Esophagus muscularis mucosa (tissue), 4 donors: Measurements from ENCODE around the gene FBXL19. TPM values are rescaled to one million over a fixed set of nuclear protein-coding genes. Genes with fewer than 3 reads are reported as not detected.

Source experiments
- DNase-seq: peaks from one replicate; pipeline ENCODE4 v3.0.0-alpha.2; 2017; ENCODE audit errors: extremely low spot score
- H3K27ac ChIP-seq, 4 donors: fragments of 200-600 bp; sonication (generic); replicated peaks in 1 of 4; 1 replicate in 3 of 4; 2 replicates in 1 of 4; pipeline ENCODE4 v1.5.1; 2016 to 2019; ENCODE audit warnings: mild to moderate bottlenecking in 1 of 4
- H3K27me3 ChIP-seq, 4 donors: fragments of 200-600 bp; sonication (generic); one replicate each; pipeline versions ENCODE4 v1.5.1 to v1.6.0; 2016 to 2019
- H3K36me3 ChIP-seq, 4 donors: fragments of 200-600 bp; sonication (generic); one replicate each; pipeline ENCODE4 v1.5.1; 2016 to 2019
- H3K4me1 ChIP-seq, 4 donors: fragments of 200-600 bp; sonication (generic); one replicate each; pipeline ENCODE4 v1.5.1; 2016 to 2019
- H3K4me3 ChIP-seq, 4 donors: fragments of 200-600 bp; sonication (generic); 1 replicate in 2 of 4; 2 replicates in 2 of 4; pipeline ENCODE4 v1.5.1; 2016 to 2019; ENCODE audit warnings: mild to moderate bottlenecking in 4 of 4, moderate library complexity in 1 of 4
- H3K9me3 ChIP-seq, 4 donors: fragments of 200-600 bp; sonication (generic); 1 replicate in 3 of 4; 2 replicates in 1 of 4; pipeline ENCODE4 v1.5.1; 2016 to 2019
- CTCF ChIP-seq, 3 experiments: fragments of 200-600 bp in 2 of 3; fragments of 450-650 bp in 1 of 3; sonication (generic) in 2 of 3; IDR thresholded peaks; one replicate each; pipeline ENCODE4 v1.5.1; 2017 to 2019; ENCODE audit warnings: antibody characterized with exemption in 3 of 3, mild to moderate bottlenecking in 2 of 3, moderate library complexity in 1 of 3
- EP300 ChIP-seq: sonication (generic); formaldehyde crosslinking; IDR thresholded peaks from one replicate; pipeline ENCODE4 v1.6.1; 2017; ENCODE audit warnings: antibody characterized with exemption
- POLR2A ChIP-seq: fragments of 450-650 bp; IDR thresholded peaks from one replicate; pipeline ENCODE4 v1.6.1; 2017; ENCODE audit warnings: antibody characterized with exemption, moderate library complexity, mild to moderate bottlenecking, low read depth
- POLR2AphosphoS5 ChIP-seq, 2 donors: sonication (generic); formaldehyde crosslinking; IDR thresholded peaks; one replicate each; pipeline ENCODE4 v1.6.1; 2017; ENCODE audit warnings: antibody characterized with exemption in 2 of 2
- WGBS: methylation state at CpG from one replicate; pipeline ENCODE4 v1.1.5; 2018; 5-methylcytosine and 5-hydroxymethylcytosine counted together
- intact Hi-C: fragments of 100-400 bp; cut with DNase I; formaldehyde crosslinking; loops from one replicate; pipeline ENCODE4 v1.15.1; 2023
- total RNA-seq, 4 donors: library from RNA; depleted of rRNA; stranded (reverse); fragments of >200 nt; gene quantifications; one replicate each; pipeline versions ENCODE4 v1.1.0 to v1.2.1, GENCODE V29; 2016

Gene FBXL19
- total RNA-seq, 4 donors from 2014 or later: 12.1 to 28.1 (median 17.7) TPM

- H3K4me1 ChIP-seq: peaks cover 11 to 13% (median 12%) of the 10 kb centered on the region in 4 donors
- H3K4me3 ChIP-seq: no peak overlapping the region
- no peak for TF ChIP-seq POLR2A
- TF ChIP-seq EP300: no peak
- TF ChIP-seq POLR2AphosphoS5 (IDR thresholded peaks at IDR 0.05): no peak
- TF ChIP-seq CTCF (IDR thresholded peaks at IDR 0.05): no peak
- DNase-seq: no peak
- no peak overlapping the region for H3K27ac ChIP-seq
- no peaks in the 10 kb centered on the region for H3K27me3 ChIP-seq
- H3K36me3 ChIP-seq: peaks cover 0 to 20% (median 14%) of the 10 kb centered on the region in 4 donors
- 90% methylated on average over 4 of the region's 12 CpGs for WGBS
- intact Hi-C loops: no loop called here
- no peaks in the 10 kb centered on the region for H3K9me3 ChIP-seq
These were observed 66.7 kb downstream of the FBXL19 start for GRCh38 chr16:30990105-30990504.

GRCh38 chr16:30991052-30991451 is 67.7 kb downstream of the FBXL19 start:
- 96% methylated on average over 4 of the region's 8 CpGs for WGBS
- no peak for DNase-seq
- Histone ChIP-seq H3K9me3 (no peaks in the 10 kb centered on the region), H3K4me3 (no peak overlapping the region), H3K36me3 (peaks cover 0 to 20% (median 14%) of the 10 kb centered on the region in 4 donors), H3K27ac (no peak overlapping the region), H3K4me1 (peaks cover 2 to 5% (median 3%) of the 10 kb centered on the region in 4 donors), H3K27me3 (no peaks in the 10 kb centered on the region)
- TF ChIP-seq POLR2AphosphoS5 (IDR thresholded peaks at IDR 0.05): no peak
- no peak for TF ChIP-seq EP300
- no peak for TF ChIP-seq CTCF (IDR thresholded peaks at IDR 0.05)
- TF ChIP-seq POLR2A: no peak
- intact Hi-C loops: no loop called here

- DNase-seq: no peak
- no peaks in the 10 kb centered on the region for H3K9me3 ChIP-seq
- peaks cover 0 to 11% (median 8%) of the 10 kb centered on the region in 4 donors for H3K36me3 ChIP-seq
- H3K4me1 ChIP-seq: peaks cover 8 to 14% (median 13%) of the 10 kb centered on the region in 4 donors
- H3K27ac ChIP-seq: no peak overlapping the region
- intact Hi-C loops: no loop called here
- no peaks in the 10 kb centered on the region for H3K27me3 ChIP-seq
- H3K4me3 ChIP-seq: no peak overlapping the region
- no peak for TF ChIP-seq CTCF (IDR thresholded peaks at IDR 0.05)
- TF ChIP-seq POLR2AphosphoS5 (IDR thresholded peaks at IDR 0.05): no peak
- no peak for TF ChIP-seq POLR2A
- TF ChIP-seq EP300: no peak
- WGBS: 85% methylated on average over 3 of the region's 21 CpGs
These were observed 69.0 kb downstream of the FBXL19 start for GRCh38 chr16:30992276-30992780.

- Histone ChIP-seq H3K27me3 (no peaks in the 10 kb centered on the region), H3K4me3 (no peak overlapping the region), H3K9me3 (no peaks in the 10 kb centered on the region), H3K4me1 (peaks cover 13 to 23% (median 20%) of the 10 kb centered on the region in 4 donors), H3K36me3 (peaks cover 0 to 4% (median 2%) of the 10 kb centered on the region in 4 donors), H3K27ac (no peak overlapping the region)
- no peak for DNase-seq
- intact Hi-C loops: no loop called here
- 78% methylated on average over 29 of the region's 29 CpGs for WGBS
- TF ChIP-seq EP300: no peak
- no peak for TF ChIP-seq POLR2AphosphoS5 (IDR thresholded peaks at IDR 0.05)
- TF ChIP-seq POLR2A: no peak
- no peak for TF ChIP-seq CTCF (IDR thresholded peaks at IDR 0.05)
These were observed 69.8 kb downstream of the FBXL19 start for GRCh38 chr16:30992931-30993816.
